HT-29 (cell line): ENCODE data around the gene SLC13A3. TPM values are rescaled to one million over a fixed set of nuclear protein-coding genes. Genes with fewer than 3 reads are reported as not detected.

ENCODE experiments used
- DNase-seq: peaks from one replicate; pipeline ENCODE4 v3.0.0-alpha.2; 2015; ENCODE audit warnings: low spot score
- total RNA-seq: library from RNA; depleted of rRNA; stranded (reverse); fragments of >200 nt; shearing (Covaris generic); gene quantifications from 2 replicates; pipeline ENCODE4 v1.2.3, GENCODE V29; 2014

SLC13A3 gene
- total RNA-seq, 1 experiment from 2014 or later: not detected

DNA sequence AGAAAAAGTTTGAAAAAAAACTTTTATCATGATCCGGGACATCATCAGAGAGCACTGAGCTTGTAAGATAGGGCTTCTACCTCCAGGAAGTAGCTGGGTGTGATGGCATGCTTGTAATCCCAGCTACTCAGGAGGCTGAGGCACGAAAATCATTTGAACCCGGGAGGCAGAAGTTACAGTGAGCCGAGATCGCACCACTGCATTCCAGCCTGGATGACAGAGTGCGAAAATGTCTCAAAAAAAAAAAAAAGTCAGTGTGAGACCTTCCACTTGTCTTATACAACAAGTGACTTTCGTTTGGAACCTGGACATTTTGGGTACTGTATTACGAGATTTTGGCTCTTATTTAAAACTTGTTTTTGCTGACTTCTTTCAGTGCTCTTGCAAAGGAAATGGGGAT, 5.9 kb upstream of the SLC13A3 start:
- no peak for DNase-seq

DNA sequence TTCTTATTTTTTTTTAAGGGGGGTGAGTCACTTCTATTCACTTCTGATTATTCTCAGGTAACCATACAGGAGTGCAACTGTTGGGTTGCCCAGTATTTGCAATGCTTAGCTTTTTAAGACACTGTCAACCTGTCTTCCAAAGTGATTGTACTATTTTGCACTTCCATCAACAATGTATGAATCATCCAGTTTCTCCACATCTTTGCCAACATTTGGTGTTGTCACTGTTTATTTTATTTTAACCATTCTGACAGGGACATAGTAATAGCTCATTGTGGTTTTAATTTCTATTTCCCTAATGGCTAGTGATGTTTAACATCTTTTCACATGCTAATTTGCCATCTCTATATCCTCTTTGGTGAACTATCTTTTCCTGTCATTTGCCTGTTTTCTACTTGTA, 1.4 kb upstream of the SLC13A3 start:
- DNase-seq: no peak

DNA sequence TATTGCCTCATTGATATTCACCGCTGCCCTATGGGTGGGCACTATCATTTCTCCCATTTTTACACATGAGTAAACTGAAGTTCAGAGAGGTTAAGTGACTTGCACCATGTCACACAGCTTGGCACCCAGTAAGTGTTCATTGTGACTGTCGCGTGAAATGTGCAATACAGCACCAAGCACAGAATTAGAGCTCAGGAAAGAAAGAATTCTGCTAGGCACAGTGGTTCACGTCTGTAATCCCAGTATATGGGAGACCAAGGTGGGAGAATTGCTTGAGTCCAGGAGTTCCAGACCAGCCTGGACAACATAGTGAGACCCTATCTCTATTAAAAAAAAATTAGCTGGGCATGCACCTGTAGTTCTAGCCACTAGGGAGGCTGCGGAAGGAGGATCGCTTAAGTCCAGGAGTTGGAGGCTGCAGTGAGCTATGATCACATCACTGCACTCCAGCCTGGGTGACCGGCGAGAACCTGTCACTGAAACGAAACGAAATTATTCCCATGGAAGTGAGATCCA, 626 bp downstream of the SLC13A3 start:
- DNase-seq: no peak

DNA sequence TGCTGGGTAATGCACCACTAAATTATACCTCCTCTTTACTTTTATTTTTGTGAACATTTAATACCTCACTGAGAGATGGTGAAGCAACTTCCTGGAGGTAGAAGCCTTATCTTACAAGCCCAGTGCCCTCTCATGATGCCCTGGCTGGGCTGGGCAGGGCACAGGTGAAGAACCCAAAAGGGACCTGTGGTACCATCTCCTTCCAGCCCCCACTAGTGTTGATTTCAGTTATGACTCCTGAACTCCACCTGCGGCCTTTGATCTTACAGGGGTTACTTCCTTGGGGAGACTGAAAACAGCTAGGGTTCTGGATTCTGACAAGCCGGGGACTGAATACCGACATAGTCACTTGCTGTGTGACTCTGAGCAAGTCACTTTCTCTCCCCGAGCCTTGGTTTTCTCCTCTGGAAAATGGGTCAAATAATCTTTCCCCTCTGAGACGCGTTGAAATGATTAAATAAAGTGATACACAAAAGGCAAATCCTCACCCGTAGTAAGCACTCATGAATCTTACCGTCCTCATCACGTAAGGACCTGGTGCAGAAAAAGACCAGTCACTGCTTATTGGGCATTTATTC, 1.2 kb downstream of the SLC13A3 start:
- DNase-seq: no peak

GRCh38 chr20:46649650-46649949, 1.7 kb downstream of the SLC13A3 start:
- no peak for DNase-seq

DNA sequence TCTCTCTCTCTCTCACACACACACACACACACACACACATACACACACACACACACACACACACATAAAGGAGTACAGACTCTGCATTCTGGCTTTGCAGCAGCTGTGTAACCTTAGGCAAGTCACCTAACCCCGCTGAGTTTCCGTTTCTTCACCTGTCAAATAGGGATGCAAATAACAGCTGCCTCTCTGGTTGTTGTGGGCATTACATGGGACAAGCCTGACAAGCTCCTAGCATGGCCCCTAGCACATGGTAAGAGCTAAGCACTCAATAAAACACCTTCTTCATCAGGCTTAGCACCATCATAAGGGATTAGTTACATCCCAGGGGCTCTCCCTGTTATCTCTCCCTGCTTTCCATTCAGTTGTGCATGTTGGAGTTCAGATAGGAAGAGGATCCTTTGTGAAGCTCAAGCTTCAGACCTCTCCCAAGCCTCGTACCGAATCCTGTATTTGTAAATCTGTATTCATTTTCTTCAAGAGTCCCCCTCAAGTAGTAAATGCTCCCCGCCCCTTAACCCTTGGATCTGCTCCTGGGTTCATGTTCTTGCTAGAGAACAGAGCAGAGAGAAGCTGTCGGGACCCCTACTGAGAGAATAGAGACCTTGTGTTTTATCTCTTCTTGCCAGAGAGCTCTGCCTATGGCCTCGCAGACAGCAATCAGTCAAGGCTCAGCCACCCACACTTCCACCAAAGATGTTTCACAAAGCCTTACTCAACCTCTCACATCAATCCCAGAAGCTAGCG, 2.2 kb downstream of the SLC13A3 start:
- DNase-seq: peak; percentile 11

DNA sequence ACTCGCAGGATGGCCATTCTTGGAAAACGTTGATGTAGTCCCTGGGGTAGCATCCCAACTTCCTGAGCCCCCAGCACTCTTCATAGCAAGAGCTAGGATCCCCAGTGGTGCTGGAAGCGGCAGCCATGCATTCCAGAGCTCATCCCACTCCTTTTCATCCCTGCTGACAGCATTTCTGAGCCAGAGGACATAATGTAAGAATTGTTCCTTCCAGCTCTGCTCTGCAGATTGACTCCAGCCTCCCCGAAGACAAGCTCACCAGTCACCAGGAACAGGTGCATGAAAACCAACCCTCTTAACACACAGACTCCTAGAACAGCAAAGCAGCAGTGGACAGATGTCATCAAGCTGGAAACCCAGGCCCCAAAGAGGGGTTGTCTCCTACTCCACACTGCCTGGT, 3.8 kb downstream of the SLC13A3 start:
- no peak for DNase-seq

- DNase-seq: no peak
Observed at GRCh38 chr20:46646659-46647380, 4.4 kb downstream of the SLC13A3 start.

DNA sequence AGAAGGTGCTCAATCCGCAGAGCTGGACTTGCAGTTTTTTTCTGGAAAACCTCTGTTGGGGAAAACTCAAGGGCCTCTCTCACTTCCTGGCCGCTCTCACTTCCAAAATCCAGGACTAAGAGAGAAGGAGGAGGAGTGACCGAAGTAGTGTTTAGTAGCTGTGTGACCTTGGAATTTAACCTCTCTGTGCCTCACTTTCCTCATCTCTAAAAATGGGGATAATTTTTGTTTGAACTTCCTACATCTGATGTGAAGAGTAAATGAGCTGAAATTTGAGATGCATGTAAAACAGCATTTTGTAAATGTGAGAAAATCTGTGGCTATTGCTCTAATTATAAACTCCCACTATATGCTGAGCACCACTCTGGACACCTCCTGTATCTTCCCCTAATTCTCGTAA, 5.1 kb downstream of the SLC13A3 start:
- DNase-seq: no peak

- DNase-seq: no peak
Observed at GRCh38 chr20:46644733-46645132, 6.5 kb downstream of the SLC13A3 start.

GRCh38 chr20:46644160-46644559, 7.1 kb downstream of the SLC13A3 start:
- no peak for DNase-seq

DNA sequence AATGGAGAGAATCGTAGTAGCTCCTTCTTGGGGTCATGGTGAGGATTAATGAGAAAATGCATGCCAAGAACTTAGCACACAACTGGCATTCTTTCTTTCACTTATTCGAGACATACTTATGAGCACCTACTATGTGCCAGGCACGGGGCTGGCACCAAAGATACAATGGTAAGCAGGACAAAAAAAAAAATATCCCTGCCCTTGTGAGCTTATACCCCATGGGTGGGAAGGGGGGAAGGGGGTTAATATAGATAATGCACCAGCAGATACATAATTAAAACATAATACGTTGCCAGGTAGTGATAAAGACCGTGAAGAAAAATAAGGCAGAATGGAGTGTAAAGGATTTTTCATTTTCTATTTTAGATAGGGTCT, 8.3 kb downstream of the SLC13A3 start:
- no peak for DNase-seq

DNA sequence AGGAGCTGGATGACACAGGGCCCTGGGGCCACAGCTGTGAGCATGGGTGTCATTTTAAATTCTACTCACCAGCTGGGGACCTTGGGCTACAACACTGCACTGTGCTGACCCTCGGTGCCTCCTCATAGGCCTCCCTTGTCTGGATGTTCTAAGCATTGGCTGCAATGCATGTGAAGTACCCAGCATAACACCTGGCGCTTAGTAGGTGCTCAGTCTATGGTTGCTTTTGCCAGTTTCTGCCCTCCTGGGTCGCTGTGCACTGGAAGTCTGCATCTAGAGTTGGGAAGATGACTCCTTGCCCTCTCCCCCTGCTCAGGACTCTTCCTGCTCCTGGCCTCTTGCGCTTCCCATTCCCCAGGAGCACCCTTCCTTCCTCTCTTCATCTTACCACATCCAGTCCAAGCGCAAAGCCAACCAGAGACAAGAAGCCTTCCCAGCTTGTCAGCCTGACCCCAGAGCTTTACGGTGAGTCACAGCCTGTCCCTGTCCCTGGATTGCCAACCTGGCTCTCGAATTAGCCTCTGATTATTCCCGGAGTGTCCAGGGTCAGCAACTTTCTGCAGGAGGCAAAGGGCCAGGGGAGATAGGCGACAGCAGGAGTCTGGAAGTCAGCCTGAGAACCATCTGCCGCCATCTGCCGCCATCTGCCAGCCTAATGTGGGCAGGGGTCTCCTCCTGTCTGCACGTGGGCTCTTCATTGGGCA, 8.8 kb downstream of the SLC13A3 start:
- DNase-seq: no peak

DNA sequence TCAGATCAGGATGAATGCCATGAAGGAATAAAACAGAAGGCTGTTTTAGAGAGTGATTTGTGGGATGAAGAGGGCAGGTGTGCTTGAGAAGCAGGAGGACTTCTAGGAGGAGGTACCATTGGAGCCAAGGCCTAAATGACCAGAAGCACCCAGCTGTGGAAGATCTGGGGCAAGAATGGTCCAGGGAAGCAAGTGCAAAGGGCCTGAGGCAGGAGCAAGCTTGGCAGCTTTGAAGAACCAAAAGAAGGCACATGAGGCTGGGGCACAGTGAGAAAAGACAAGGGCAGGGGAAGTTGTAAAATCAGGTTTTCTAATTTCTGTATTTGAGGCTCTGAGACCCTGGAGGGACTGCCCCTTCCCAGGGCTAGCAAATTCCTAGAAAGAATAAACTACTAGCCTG, 9.8 kb downstream of the SLC13A3 start:
- DNase-seq: no peak

GRCh38 chr20:46640536-46641311, 10.5 kb downstream of the SLC13A3 start:
- no peak for DNase-seq

DNA sequence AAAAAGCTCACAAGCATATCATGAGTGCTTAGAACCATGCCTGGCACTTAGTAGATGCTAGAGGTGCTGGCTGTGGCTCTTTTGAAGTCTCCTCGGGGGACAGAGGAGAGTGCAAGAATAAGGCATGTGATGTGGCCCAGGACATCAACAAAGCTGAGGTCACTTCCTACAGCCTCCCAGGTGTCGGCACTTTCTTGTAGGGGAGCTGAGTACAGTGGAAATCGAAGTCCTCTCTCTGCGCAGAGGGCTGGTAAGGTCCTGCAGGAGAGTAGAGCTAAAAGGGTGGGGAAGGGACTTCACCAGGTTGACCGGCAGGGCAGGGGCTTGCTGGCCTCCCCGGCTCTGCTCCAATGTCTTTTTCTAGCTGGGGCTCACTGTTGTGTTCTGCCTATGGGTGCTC, 11.2 kb downstream of the SLC13A3 start:
- no peak for DNase-seq

DNA sequence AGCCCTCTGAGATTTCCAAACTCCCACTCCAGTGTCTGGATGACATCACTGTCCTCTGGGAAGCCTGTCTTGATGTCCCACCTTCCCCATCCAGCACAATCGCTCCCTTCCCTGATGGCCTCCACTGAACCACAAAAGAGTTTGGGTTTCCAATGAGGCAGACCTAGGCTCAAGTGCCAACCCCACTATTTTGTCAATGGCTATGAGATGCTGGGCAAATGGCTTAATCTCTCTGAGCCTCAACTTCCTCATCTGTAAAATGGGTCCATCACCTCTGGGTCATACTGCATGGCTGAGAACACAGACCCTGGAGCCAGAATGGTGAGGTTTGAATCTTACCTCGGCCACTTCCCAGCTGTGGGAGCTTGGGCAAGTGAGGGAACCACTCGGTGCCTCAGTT, 11.7 kb downstream of the SLC13A3 start:
- DNase-seq: no peak

DNA sequence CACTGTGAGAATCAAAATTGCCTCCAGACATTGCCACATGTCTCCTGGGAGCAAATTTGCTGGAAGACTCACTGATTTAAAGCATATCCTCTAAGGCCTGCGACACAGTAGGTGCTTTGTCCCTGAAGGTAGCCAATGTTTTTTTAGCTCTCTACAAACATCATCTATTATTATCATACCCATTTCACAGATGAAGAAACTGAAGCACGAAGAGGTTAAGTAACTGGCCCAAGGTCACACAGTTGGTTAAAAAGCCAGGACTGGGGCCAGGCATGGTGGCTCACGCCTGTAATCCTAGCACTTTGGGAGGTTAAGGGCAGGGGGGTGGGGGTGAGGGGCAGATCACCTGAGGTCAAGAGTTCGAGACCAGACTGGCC, 12.4 kb downstream of the SLC13A3 start:
- DNase-seq: no peak

GRCh38 chr20:46638134-46638897, 12.9 kb downstream of the SLC13A3 start:
- DNase-seq: no peak

GRCh38 chr20:46637427-46638133, 13.7 kb downstream of the SLC13A3 start:
- DNase-seq: no peak
